HG02642 (cell line): ENCODE data around the gene TMEM81.

ENCODE experiments used
- ATAC-seq: cut with Tn5 transposase; IDR thresholded peaks from one replicate; pipeline ENCODE4 v1.9.1; 2021; ENCODE audit warnings: mild to moderate bottlenecking; ENCODE audit not compliant: unreplicated experiment, poor library complexity

TMEM81 gene

GRCh38 chr1:205061665-205062069, 22.6 kb downstream of the TMEM81 start:
- no peak for ATAC-seq

DNA sequence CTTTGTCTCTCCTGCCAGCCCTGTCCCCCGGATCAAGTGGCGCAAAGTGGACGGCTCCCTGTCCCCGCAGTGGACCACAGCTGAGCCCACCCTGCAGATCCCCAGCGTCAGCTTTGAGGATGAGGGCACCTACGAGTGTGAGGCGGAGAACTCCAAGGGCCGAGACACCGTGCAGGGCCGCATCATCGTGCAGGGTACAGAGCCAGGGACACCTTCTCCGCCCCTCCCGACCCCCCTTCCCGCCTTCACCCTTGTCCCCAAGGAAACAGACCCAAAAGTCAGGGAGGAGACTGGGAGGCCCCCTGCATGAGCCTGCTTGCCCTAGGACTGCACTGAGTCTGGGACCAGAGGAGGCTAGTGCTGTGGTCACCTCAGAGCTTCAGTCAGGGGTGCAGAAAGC, 23.0 kb downstream of the TMEM81 start:
- no peak for ATAC-seq

DNA sequence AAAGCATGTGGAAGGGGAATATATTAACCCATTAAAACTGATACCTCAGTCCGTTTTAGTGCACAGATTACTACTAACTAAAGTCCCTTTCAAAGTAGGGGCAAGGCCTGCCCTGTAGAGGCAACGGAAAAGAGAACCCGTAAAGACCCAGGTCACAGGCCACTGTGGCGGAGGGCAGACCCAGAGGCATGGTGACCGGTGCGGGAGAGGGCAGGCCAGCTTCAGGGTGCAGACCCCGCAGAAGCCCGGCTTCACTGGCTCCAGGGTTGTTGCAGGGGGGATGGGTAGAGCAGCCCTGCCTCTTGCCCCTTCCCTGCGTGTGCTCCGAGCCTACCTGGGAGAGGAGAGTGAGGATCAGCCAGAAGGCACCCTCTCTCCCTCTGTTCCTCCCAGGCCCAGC, 23.5 kb downstream of the TMEM81 start:
- ATAC-seq = no peak

GRCh38 chr1:205059660-205060059, 24.6 kb downstream of the TMEM81 start:
- ATAC-seq = no peak

DNA sequence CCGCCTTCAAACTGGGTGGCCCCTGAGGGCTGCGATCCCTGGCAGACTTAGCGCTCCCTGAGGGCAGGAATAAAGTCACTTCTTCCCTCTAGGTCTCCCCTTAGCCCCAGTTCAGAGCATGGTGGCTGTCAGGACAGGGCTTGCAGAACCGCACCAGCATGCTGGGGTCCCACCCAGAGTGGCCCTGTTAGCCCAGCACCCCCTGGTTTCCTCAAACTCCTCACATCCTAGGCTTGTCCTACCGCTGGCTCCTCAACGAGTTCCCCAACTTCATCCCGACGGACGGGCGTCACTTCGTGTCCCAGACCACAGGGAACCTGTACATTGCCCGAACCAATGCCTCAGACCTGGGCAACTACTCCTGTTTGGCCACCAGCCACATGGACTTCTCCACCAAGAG, 25.4 kb downstream of the TMEM81 start:
- no peak for ATAC-seq

GRCh38 chr1:205057808-205058575, 26.3 kb downstream of the TMEM81 start:
- no peak for ATAC-seq

DNA sequence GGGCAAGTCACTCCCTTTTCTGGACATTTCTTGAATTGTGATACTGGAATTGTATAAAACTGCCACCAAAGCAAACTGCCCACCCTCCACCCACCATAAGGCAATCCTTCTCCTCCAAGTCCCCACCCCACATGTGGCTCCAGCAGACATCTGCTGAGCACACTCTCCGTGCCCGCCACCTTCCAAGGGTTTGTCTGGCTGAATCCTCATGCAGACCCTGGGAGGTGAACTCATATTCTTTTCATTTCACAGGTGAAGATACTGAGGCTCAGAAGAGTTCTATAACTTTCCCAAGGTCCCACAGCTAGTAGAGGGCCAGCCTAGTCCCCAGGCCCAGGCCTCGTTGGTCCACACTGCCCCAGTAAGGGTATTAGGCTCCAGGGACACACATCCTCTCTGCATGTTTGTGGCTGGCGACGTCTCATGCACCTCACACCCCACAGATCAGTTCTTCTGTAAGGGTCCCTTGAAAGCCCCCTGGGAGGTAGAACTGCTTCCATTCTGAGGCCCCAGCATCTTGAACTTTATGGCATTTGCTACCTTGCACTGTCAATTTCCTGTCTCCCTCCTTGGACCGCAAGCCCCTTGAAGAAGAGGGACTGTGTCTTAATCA, 27.2 kb downstream of the TMEM81 start:
- ATAC-seq = no peak

- no peak for ATAC-seq
These were observed 28.1 kb downstream of the TMEM81 start for GRCh38 chr1:205056188-205056611.

- no peak for ATAC-seq
These were observed 30.2 kb downstream of the TMEM81 start for GRCh38 chr1:205054013-205054412.

DNA sequence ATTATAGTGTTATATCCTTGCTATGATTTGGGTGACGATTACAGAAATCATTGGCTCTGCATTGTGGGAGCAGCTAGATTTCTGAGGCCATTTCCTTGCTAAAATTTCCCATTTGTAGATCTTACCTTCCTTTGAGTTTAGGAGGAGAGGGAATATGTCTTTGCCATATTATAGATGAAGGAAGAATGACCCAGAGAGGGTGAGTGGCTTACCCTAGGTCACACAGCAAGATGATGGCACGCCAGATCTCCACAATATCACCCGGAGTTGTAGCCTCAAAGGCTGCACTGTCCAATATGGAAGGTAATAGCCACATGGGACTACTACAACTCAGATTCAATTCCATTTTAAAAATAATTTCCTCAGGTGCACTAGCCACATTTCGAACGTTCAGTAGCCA, 31.0 kb downstream of the TMEM81 start:
- no peak for ATAC-seq

DNA sequence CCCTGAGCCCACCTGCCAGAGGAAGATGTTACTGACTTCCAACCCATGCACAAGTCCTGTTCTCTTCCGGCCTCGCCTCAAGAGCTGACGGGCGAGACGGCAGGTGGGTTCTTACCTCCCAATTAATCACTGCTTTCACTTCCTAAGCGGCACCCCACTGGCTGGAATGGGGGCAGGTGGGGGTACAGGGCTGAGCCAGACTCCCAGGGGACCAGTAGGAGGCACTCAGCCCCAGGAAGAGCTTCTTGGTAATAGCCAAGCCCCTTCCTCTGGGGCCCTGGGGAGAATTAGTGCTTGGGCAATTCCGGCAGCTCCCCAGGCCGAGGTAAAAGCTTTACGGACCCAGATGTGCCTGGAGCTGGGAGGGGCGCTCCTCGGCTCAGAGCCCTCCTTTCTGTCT, 31.6 kb downstream of the TMEM81 start:
- no peak for ATAC-seq

GRCh38 chr1:205049479-205049878, 34.8 kb downstream of the TMEM81 start:
- ATAC-seq = no peak

GRCh38 chr1:205048382-205048781, 35.9 kb downstream of the TMEM81 start:
- ATAC-seq = no peak

GRCh38 chr1:205047764-205048231, 36.5 kb downstream of the TMEM81 start:
- ATAC-seq = no peak

DNA sequence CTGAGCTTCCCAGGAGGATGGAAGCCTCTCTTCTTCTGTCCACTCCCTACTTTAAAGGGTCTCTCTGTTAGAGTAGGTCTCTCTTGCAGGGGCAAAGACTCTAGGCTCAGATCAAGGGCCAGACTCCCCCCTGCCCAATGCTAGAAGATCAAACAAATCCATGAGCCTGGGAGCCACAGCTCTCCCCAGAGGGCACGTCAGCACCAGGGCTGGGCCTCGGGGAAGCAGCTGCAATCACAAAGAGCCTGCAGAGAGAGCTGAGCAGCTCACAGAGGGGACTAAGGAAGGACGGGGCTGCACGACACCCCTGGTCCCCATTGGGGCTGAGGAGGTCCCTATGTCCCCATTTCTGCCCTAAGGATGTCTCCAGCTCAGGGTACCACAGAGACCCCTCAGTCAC, 37.4 kb downstream of the TMEM81 start:
- ATAC-seq = no peak

GRCh38 chr1:205045146-205045545, 39.1 kb downstream of the TMEM81 start:
- ATAC-seq = no peak

DNA sequence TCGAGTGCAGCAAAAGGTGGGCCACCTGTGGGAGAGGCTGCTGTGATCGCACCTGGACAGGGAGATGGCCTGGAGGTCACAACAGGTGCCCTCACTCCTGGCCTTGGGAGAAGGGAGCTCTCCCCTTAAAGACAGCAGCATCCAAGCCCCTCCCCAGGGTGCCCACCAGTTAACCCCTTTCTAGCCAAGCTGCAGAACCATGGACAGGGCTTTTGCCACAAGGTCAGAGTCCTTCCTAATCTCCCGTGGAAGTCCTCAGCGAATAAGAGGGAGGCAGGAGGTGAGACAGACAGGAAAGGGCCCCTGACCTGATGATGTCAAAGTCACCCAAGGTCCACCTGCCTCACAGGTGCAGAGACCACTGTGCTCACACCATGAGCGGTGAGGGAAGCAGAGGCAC, 39.5 kb downstream of the TMEM81 start:
- no peak for ATAC-seq

GRCh38 chr1:205043866-205044265, 40.4 kb downstream of the TMEM81 start:
- ATAC-seq = no peak

GRCh38 chr1:205042911-205043806, 41.1 kb downstream of the TMEM81 start, which contains the start of gene CNTN2:
Gene CNTN2 (plus strand): TSS chr1:205043212. CDS start chr1:205053186, 9,974 bp downstream.
- no peak for ATAC-seq

DNA sequence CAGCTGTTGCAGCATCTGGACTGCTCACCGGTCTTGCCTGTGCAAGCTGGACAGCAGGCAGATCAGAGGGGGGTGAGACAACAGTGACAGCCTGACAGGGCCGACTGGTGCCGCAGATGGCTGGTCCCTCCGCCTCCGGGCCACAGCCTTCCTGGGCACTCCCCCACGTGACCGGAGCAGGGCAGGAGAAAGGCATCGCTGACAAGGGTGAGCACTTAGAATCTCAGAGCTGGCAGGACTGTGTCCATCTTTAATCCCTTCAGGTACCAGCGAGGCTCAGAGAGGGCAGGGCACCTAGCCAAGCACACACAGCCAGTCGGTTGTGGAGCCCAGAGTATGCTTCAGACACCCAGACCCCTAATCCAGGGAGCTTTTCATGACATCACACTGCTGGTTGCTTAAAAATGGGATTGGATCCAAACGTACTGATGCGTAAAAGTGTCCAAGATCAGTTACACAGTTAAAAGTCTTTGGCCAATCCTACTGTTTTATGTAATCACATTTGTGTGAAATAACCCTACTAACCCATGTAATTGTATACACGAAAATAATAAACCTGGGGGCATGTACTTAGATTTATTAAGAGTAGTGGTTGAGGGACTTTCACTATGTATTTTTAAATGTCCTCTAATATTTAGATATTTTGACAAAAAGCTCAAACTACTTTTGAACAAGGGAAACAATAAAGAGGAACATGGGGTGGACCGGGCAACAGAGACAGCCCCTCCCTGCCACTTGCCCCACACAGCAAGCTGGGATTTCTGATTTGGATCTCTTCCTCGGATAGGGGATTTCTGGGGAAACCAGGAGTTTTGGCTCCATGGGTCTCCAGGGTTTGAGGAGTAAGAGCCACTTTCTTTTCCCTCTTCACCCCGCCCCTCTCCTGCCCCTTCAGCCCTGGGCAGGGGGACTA, 42.0 kb downstream of the TMEM81 start:
- no peak for ATAC-seq
